NCI-H187 (cell line): Measurements from ENCODE around the gene SPINK14.

ENCODE experiments used
- DNase-seq, 2 experiments: peaks; one replicate each; lab custom pipeline; 2025; lab: John Stamatoyannopoulos, UW

SPINK14 gene, protein sequence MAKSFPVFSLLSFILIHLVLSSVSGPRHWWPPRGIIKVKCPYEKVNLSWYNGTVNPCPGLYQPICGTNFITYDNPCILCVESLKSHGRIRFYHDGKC

GRCh38 chr5:148168246-148168645 is at the start of gene SPINK14:
SPINK14 (plus strand) TSS chr5:148168546; CDS start chr5:148169733, 1,187 bp downstream.
- no peak for DNase-seq

GRCh38 chr5:148120317-148120716 is 48.0 kb upstream of the SPINK14 start:
- DNase-seq, result no peak

DNA sequence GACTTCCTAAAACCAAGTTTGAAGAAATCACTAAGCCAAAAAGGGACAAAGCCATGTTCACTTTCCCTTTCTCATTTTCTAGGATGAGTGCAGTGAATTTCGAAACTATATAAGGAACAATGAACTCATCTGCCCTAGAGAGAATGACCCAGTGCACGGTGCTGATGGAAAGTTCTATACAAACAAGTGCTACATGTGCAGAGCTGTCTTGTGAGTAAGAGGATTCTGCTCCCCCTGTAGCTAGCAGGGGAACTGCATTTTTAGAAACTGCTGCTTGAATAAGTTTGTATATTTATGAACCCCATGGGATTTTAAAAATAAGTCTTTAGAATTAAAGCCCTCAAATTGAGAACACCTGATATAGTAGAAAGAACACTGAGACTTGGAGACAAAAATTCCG is 42.7 kb upstream of the SPINK14 start:
- DNase-seq, result no peak

DNA sequence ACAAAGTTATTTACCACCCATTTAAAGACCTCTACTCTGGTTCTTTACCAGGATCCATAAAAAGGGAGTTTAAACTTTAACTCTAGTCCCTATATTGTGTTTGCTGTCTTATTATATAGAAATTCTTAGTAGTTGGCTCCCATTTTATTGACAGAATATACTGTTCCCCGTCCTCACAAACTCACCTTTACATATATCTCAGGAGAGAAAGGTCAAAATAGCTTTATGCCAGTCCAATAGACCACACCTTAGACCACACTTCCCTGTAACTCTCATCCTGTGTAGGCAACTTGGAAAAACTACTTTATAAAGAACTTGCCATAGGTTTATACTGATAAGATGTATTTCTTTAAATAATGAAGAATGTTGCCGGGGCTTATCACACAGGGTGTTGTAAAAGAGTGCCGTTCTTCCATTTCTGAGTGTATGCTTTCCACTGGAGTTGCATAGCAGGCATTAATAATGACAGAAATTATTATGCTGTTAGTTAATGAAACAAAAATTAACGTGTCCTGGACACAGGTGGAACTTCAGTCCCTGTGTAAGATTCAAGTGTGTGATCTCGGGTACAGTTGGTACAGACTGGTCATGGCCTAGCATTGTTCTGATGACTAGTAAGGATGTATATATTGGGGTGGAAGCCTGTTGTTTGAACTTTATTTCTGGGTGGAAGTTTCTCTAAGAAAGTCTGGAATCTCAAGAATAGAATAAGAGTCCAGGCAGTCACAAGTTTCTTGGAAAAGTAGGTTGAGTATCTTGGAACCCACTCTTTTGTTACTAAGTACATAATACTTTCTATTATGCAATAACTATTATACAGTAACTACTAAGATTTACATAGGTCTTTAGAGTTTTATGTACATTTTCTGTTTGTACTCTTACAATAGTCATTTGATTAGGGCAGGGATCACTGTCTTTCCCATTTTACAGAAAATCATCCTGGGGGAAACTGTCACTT is 33.0 kb upstream of the SPINK14 start:
- no peak for DNase-seq

DNA sequence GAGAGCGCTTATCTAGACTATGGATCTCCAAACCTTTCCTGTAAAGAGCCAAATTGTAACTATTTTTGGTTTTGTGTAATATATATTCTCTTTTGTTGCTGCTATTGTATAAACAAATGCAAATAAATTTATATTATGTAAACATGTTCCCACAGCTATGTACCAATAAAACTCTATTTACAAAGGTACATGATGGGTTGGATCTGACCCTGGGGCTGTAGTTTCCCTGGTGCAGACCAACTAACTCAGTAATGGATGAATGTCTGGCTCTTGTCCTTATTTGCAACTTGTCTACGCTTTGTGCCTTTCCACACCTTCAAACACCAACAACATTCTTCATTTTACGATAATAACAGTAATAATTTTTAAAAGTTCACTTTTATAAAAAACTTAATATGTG is 27.5 kb upstream of the SPINK14 start:
- no peak for DNase-seq

- no peak for DNase-seq
Observed at GRCh38 chr5:148141645-148142044, 26.7 kb upstream of the SPINK14 start.

DNA sequence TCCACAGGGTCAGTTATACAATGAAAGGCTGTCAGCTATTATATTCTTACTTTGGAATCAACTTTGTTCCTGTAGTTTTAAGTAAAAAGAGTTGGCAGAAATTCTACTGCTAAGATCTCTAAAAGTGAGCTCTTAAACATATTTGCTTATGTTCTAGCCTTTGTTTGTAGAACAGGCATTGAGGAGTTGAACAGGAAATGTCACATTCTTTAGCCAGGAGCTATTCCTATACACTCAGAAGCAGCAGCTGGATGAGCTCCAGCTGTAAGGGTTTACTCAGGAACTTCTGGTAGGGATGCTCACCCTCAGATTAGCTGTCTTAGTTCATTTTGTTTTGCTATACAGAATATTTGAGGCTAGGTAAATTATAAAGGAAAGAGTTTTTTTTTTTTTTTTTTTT is 22.4 kb upstream of the SPINK14 start:
- no peak for DNase-seq

DNA sequence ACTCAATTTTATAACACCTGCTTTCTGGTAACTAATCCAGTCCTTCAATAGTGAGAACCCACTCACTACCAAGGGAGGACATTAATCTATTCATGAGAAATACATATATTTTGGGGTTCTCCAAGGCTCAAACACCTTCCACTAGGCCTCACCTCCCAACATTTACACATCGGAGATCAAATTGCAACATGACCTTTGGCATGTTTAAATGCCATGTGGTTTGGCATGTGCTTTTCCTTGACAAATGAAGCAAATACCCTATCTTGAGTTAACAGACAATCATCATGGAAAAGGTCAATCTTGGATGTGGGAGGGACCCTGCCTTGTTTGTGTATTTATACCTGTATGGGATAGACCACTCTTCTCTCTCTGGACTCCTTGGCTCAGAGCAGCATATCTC is 21.9 kb upstream of the SPINK14 start:
- DNase-seq, result no peak

DNA sequence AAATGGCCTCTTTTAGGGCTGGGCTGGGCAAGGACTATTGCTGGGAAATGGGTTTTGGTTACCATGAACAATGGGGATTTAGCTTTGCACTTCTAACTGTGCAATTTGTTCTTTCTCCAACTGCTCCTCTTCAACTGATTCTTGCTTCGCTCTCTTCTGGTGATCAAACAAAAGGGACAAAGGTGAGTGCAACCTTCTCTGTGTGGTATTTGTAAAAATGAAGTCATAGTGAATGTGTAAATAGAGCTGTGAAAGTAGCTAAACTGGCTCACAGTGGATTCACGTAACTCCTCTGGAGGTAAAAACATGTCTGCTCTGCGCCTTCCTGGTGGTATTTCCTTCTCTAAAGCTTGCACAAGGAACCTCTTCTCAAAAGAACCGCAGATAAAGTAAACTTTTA is 20.9 kb upstream of the SPINK14 start:
- no peak for DNase-seq

- no peak for DNase-seq
Observed at GRCh38 chr5:148151872-148152271, 16.5 kb upstream of the SPINK14 start.

DNA sequence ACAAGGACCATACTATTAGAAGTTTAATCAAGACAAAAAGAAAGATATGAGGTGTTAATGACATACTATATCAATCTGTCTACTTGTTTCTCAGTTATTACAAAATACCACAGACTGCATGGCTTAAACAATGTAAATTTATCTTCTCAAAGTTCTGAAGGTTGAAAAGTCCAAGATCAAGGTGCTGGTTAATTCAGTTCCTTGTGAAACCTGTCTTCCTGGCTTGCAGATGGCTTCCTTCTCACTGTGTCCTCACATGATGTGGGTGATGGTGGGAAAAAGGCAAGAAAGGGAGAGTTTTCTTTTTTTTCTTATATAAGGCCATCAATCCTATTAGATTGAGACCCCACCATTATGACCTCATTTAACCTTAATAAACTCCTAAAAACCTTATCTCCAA is 15.6 kb upstream of the SPINK14 start:
- DNase-seq, result no peak

GRCh38 chr5:148156609-148157008 is 11.7 kb upstream of the SPINK14 start:
- DNase-seq, result no peak

- DNase-seq, result no peak
Observed at GRCh38 chr5:148162038-148162437, 6.3 kb upstream of the SPINK14 start.

GRCh38 chr5:148163345-148163744 is 5.0 kb upstream of the SPINK14 start:
- DNase-seq, result no peak

DNA sequence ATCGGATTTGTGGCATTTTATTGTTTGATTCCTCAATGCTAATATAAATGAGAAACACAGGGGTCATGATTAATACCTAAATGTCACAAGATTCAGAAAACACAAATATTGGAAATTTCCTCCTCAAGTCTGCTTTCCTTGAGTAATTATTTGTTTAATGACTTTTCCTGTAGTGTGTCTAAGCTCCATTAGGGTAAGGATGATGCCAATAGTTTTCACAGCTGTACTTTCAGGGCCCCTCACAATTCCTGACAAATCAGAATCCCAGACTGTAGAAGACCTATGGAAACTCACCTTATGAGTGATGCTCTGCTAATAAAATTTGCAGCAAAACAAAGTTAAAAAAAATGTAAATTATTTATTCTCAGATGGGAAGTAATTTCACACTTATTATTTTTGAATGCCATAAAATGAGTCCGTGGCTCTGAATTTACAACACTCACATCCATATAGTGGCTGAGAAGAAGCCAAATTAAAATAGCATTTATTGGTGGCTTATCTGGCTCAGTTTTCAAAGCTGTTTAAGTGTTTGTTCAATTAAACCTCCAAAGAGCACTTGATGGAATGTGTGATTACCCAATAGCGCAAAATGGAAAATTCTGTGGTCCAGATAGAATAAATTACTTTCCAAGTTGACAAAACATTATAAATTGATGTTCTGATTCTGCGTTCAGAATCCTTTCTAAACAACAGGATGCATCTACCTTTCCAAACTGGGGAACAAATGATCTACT is 1.6 kb upstream of the SPINK14 start:
- DNase-seq, result no peak

GRCh38 chr5:148172377-148172776 is 4.0 kb downstream of the SPINK14 start:
- no peak for DNase-seq

DNA sequence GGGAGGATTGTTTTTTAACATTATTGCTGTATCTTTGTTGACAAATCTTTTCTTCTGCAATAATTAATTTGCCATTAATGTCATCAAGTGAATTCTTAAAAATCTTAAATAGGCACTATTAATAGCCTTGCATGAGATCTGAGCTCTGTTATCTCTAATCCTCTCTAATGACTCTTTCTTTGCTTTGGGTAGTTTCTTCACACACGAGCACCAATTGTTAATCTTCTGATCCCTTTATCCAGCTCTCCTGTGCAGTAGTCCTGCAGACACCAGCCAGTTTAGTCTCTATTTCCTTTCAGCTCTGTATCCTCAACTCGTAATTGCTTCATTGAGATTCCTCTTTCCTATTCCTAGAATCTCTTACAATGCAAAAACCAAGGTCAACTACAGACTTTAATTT is 8.1 kb downstream of the SPINK14 start:
- no peak for DNase-seq

- DNase-seq, result no peak
Observed at GRCh38 chr5:148177207-148177606, 8.9 kb downstream of the SPINK14 start.

GRCh38 chr5:148179234-148179824 is 11.0 kb downstream of the SPINK14 start:
- DNase-seq, result no peak

GRCh38 chr5:148186248-148187003 is 18.1 kb downstream of the SPINK14 start:
- DNase-seq, result no peak

DNA sequence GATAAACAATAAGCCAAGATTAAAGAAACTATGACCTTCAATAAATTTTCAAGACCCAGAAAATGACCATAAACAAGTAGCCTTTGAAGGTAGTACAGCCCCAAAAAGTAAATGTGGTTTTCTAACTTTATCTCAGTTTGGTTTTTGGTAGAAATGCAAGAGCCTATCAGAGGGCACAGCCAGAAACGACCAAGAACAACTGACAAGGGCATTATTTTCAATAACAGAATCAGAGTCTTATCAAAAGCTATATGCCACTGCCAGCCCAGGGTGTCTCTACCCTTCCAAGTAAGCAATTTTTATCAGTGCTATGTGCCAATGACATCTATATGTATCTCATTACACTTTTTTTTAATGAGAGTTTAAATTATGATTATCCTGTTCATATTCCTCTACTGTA is 22.7 kb downstream of the SPINK14 start:
- DNase-seq, result no peak

- no peak for DNase-seq
Observed at GRCh38 chr5:148193202-148193601, 24.9 kb downstream of the SPINK14 start.
